ENCODE data around the gene CACFD1. TPM values are rescaled to one million over a fixed set of nuclear protein-coding genes. Genes with fewer than 3 reads are reported as not detected.

CACFD1 gene
- total and polyA plus RNA-seq, 2 experiments from 2014 or later, result 5.8 to 18.2 TPM

GRCh38 chr9:133464638-133465037 lies 4.9 kb downstream of the CACFD1 start:
- no peak overlapping the region for H2AFZ ChIP-seq
- no peaks in the 10 kb centered on the region for H3K9me2 ChIP-seq (ENCODE audit: insufficient read depth)
- peaks cover 3% of the 10 kb centered on the region; the same call in 1 of the 2 replicates for H4K20me1 ChIP-seq (replicated peaks; ENCODE audit: insufficient read depth)
- Mint-ChIP-seq H3K27ac (no peak overlapping the region), H3K36me3 (ENCODE audit: low read depth) (peaks cover 3% of the 10 kb centered on the region; the same call in 1 of the 3 replicates), H3K9me3 (no peaks in the 10 kb centered on the region), H3K27me3 (ENCODE audit: insufficient read depth, low read depth, poor library complexity) (peaks cover 13% of the 10 kb centered on the region), H3K4me1 (peaks cover 17% of the 10 kb centered on the region), H3K4me3 (no peak overlapping the region)
- H3K79me2 ChIP-seq (replicated peaks; ENCODE audit: insufficient read depth), result peaks cover 13% of the 10 kb centered on the region; the same call in 1 of the 2 replicates
- no peak overlapping the region for H3K4me3 ChIP-seq
- H3K27me3 ChIP-seq (ENCODE audit: insufficient read depth), result no peaks in the 10 kb centered on the region
- H3K36me3 ChIP-seq (ENCODE audit: insufficient read depth), result no peaks in the 10 kb centered on the region
- H3K4me2 ChIP-seq, result no peak overlapping the region
- no peak overlapping the region for H3K27ac ChIP-seq (ENCODE audit: low read depth)
- H3F3A ChIP-seq (replicated peaks; ENCODE audit: low read depth), result peaks cover 12% of the 10 kb centered on the region; the same call in 1 of the 2 replicates
- ATAC-seq (no peak), DNase-seq (ENCODE audit: low spot score) (no peak)
- H3K4me1 ChIP-seq (ENCODE audit: insufficient read depth), result peaks cover 6% of the 10 kb centered on the region; the same call in 1 of the 2 replicates
- TF ChIP-seq ZNF462 (CRISPR knock-in tag; IDR thresholded peaks at IDR 0.05) (no peak), EZH2phosphoT487 (IDR thresholded peaks at IDR 0.05; ENCODE audit: unreplicated experiment) (no peak), ZNF114 (CRISPR knock-in tag; IDR thresholded peaks at IDR 0.05) (no peak), STAT1 (IDR thresholded peaks at IDR 0.05; ENCODE audit: unreplicated experiment) (no peak), ETS1 (IDR thresholded peaks at IDR 0.05) (no peak), REST (IDR thresholded peaks at IDR 0.05; ENCODE audit: unreplicated experiment) (no peak), EZH2 (IDR thresholded peaks at IDR 0.05; ENCODE audit: low read depth, unreplicated experiment) (no peak), POLR2AphosphoS5 (IDR thresholded peaks at IDR 0.05; ENCODE audit: low read depth) (no peak), CREB1 (CRISPR knock-in tag; IDR thresholded peaks at IDR 0.05; ENCODE audit: low read depth) (no peak), NANOG (IDR thresholded peaks at IDR 0.05; ENCODE audit: borderline replicate concordance) (no peak), CTCF (conservative IDR thresholded peaks at IDR 0.05; ENCODE audit: low read depth in 2 of 2) (no peak), JUNB (IDR thresholded peaks at IDR 0.05; ENCODE audit: unreplicated experiment) (no peak), ZNF331 (CRISPR knock-in tag; IDR thresholded peaks at IDR 0.05; ENCODE audit: low read depth) (no peak)

All from GM23338 (cell line).